Left forelimb (tissue), 1 donor: Measurements from ENCODE around the gene COBL.
"Not testable (repeated sequence)": the region's sequence is repeated elsewhere in the genome, so short reads cannot be mapped to it uniquely, and the experiment has no call there.

Experiments used
- DNase-seq: peaks from one replicate; pipeline ENCODE4 v3.0.0-alpha.2; 2018; ENCODE audit warnings: low spot score

COBL gene

DNA sequence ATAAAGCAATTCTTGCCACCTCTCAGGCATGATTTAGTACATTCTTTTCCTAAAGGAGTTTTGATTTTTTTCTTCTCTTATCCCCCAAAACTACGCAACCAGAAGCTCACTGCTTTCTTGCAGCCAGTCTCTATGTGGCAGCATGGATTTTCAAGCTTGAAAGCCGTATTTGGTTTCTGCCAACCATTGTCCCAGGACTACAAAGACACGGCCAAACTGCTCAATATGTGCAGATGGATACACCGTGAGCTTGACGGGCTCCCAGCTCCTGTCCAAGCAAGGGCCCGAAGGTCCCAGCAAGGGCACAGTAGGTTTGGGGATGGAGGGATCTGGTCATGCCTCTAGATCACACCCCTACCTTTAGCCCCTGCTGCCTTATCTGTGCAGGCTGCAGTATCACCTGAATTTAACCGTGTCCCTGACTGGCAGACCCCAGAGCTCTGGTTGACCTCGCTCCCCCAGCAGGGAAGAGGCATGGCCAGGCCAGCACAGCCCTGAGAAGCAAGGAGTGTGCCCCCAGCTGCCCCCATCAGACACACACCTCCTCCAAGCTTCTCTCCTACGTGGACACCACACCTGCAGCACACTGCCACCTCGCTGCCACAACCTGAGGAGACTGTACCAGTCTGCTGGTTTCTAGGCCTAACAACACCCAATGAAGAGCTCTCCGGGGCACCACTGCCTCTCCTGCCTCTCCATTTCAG is 86.8 kb downstream of the COBL start:
- no peak for DNase-seq

GRCh38 chr7:51229106-51229537 is 87.5 kb downstream of the COBL start:
- no peak for DNase-seq

GRCh38 chr7:51228386-51228958 is 88.1 kb downstream of the COBL start:
- no peak for DNase-seq

DNA sequence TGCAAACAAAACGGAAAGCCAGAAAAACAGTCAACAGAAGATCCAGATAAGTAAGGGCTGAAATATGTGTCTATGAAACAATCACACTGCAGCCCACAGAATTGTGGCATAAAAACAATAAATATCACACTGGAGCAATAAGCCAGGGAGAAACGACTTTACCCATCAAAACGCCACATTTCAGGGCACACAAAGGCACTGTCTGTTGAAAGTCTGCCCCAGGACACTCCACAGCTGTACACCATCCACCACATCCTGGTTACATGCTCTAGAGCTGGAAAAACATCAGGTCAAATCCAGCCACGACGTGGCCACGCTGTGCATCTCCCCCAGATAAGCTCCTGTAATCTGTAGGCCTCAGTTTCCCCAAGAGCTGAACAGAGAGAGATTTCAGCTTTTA is 88.7 kb downstream of the COBL start:
- no peak for DNase-seq

DNA sequence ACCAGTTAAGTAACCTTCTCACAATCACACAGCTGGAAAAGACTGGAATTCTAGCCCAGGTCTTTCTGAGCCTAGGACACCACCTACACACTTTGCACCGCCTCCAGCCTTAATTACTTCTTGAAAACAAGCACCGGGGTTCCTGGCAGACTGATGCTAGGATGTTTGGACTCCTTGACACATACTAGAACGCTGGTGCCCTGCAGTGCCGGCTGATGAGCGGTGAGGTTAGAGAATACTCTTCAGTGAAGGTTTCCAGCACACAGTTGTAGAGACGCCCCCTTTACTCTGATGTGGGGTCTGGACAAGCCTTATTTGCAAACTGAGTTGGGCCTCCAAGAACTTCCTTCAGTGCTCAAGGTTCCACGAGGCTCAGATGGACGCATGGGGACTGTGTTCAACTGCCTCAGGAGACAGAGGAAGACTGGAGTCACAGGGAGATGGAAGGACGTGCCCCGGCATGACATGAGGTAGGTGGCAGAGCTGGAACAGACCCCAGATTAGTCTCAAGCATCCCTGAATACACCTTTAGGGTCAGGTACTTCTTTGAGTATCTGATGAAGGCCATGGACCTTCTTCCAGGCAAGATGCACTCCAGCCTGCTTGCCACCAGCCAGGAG is 89.6 kb downstream of the COBL start:
- no peak for DNase-seq

DNA sequence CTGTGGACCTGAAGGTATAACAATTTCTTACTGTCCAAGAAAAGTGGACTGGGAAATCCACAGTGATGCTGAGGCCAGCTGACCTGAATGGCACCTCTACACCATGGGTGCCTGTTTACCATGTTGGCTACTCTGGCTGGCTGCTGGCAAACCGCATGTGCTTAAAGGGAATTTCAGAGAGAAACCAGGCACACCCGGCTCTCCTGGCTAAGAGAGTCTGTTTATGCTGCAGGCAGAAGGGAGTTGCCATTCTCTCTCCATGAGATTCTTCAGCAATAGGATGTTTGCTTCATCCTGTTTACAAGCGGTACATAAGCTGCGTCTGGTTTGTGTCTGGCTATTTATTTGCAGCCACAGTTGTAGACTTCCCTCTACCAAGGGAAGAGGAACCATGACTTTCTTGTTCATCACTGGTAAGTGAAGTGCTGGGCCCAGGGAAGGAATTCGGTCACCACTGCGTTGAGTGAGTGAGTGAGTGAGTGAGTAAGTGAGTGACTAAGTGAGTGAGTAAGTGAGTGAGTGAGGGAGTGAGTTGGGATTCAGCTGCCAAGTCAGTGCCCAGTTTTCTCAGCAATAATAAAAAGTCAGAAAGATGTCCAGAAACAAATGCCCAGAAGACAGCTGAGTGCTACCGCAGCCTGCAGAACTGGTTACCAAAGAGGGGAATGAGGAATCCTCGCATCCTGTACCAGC is 90.4 kb downstream of the COBL start:
- no peak for DNase-seq

DNA sequence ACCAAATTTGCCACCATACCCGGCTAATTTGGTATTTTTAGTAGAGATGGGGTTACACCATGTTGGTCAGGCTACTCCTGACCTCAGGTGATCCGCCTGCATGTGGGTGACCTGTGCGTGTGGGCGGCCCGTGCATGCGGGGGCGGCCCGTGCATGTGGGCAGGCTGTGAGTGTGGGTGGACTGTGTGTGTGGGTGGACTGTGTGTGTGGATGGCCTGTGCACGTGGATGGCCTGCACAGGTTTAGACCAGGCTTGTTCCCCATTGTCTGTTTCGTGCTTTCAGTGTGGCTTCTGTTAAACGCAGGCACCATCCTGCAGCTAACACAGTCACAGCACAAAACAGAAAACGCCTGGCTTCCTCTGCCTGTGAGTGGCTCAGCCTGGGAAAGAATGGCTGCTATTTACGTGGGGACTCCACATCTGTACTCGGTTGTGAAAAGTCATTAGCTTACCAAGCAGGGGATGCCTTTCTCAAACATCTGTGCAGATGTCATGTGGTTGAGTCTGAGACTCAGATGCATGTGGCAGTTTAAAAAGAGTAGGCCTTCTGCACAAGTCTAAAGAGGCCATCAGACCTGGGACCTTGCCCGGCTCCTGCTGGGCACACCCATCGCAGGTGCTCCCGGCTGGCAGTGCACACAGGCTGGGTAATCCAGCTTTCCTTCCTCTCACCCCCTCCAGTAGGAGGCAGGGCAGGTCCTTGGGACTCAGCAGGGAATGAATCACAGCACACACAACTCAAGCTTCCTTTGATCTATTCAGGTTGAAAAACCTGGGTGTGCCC is 91.6 kb downstream of the COBL start:
- no peak for DNase-seq

DNA sequence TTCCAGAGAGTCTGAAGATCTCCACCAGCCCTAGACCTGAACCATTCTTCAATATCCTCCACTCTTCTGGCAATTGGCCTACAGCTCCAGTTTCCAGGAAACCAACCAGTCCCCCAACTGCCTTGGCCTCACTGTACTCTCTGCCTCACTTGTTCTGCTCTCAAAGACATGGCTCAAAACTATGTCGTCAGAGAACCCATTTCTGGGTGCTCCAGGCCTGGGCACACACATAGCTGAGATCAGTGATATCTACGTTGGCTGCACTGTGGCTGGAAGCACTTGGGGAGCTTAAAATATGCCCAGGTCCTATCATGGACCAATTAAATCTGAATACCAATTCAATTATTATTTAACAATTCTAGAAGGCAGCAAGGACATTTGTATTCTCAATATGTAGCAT is 93.1 kb downstream of the COBL start:
- no peak for DNase-seq

DNA sequence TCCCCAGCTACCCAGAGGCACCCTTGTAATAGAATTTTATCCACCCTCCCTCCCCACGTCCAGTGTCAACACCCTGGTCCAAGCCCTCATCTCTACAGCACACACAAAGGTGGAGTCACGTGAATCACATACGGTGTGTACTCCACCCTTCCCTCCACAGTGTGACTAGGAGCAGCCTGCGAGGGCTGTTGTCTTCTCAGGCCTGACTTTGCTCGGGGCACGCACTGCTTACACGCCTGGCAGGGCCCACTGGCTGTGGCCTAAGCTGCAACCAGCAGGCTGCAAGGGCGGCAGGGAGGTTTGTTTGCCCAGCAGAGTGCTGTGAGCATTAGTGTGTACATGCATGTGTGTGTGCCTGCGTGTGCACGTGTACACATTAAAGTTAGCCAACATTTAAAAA is 93.7 kb downstream of the COBL start:
- no peak for DNase-seq

DNA sequence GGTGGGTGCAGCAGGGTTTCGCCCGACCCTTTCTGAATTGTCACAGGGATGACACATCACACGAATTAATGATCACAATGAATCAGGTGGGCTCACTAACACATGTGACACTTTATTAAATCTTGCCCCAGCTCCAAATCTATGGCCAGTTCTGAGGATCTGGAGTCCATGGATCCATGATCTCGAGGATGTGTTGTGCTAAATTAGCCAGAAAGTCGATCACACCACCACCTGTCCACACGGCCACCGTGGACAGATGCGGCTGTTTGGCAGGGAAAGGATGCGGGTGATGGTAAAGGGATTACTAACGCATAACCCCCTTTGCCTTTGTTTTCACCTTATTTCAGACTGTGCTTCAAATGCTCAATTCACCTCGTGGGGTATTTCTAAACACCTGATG is 96.4 kb downstream of the COBL start:
- no peak for DNase-seq

GRCh38 chr7:51219261-51219988 is 97.2 kb downstream of the COBL start:
- no peak for DNase-seq

- no peak for DNase-seq
These were observed 98.8 kb downstream of the COBL start for GRCh38 chr7:51217804-51218203.

DNA sequence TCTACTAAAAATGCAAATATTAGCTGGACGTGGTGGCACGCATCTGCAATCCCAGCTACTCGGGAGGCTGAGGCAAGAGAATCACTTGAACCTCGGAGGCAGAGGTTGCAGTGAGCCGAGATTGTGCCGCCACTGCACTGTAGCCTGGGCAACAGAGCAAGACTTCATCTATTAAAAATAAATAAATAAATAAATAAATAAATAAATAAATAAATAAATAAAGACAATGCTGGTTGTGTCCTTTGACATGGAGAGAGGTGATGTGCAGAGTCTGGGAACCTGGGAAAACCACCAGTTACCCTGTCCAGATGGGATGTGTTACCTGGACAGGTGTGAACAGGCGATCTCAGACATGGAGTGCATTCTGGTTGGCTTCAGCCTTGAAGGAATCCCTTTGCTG is 102.5 kb downstream of the COBL start:
- DNase-seq, result no peak

GRCh38 chr7:51213618-51214017 is 103.0 kb downstream of the COBL start:
- no peak for DNase-seq

- no peak for DNase-seq
These were observed 105.8 kb downstream of the COBL start for GRCh38 chr7:51210766-51211165.

DNA sequence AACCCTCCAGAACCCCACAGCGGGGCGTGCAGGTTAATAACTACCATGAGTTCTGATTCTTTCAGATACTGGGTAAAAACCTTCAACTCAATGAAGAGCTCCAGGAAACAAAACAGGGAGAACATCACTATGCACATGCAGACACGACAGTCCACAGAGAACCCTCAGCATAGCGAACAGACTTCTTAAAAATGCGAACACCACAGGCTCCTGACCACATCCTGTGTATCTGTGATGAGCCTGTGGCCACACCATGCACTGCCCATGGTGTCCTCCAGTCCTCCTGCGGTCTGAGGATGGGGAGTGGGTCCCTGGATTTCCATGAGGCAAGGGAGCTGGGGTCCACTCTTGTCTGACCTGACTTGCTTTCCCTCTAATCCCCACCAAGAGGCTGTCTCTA is 107.2 kb downstream of the COBL start:
- DNase-seq, result no peak

DNA sequence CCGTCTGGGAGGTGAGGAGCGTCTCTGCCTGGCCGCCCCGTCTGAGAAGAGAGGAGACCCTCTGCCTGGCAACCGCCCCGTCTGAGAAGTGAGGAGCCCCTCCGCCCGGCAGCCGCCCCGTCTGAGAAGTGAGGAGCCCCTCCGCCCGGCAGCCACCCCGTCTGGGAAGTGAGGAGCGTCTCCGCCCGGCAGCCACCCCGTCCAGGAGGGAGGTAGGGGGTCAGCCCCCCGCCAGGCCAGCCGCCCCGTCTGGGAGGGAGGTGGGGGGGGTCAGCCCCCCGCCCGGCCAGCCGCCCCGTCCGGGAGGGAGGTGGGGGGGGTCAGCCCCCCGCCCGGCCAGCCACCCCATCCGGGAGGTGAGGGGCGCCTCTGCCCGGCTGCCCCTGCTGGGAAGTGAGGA is 108.5 kb downstream of the COBL start:
- DNase-seq, result not testable (repeated sequence)

DNA sequence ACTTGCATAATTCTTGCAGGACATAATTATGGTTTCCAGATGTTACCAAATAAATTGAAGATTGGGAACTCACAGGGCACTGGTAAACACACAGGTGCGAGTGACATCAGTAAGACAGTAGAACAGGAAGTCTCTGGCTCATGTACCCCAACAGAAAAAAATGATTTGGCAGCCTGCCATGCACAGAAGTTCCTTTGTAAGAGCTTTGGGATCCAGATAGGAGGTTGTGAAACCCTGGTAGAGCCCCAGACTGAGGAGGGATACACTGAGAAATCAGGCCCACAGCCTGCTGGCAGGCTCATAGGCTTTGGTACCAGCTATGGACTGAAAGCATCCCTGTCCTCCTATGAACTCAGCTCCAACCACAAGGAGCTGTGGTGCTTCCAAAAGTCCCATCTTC is 118.0 kb downstream of the COBL start:
- DNase-seq, result no peak

- DNase-seq, result no peak
These were observed 125.6 kb downstream of the COBL start for GRCh38 chr7:51190969-51191368.

DNA sequence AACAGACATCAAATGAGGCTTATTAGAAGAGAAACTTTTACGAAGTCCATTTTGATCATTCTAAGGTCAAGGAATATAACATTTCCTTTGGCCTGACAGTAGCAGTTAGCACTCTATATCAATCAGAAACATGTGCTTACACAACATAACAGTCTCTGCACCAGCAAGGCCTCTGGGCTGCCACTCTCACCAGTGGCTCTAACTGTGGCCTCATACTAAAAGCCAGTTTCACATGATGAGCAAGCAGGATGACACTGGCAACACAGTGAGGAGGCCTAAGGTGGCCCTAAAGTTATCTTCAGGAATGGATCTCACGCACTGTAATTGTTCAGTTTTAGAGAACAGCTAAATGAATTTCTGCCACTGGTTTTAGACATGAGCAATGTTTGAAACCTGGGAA is 126.8 kb downstream of the COBL start:
- no peak for DNase-seq

- no peak for DNase-seq
These were observed 127.6 kb downstream of the COBL start for GRCh38 chr7:51188987-51189386.

DNA sequence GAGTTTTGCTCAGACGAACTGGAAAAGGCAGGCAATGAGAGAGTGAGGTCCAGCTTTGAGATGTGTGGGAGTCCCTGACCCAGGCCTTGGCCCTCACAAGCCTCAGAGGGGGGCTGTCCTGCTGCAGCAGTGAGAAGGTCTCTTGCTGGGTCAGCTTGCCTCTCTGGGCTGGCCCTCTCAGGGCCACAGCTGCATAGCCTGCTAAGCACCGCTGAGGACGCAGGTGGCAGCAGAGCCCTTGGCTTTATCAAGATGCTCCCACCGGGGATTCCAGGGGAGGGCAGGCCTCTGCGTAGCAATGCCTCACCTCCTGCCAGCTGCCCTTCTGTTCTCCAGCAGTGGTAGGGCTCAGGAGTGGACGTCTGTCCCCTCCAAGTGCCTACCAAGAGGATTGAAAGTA is 128.7 kb downstream of the COBL start:
- DNase-seq, result no peak
